ENCODE results near the gene ZNRD2.

The ZNRD2 gene

DNA sequence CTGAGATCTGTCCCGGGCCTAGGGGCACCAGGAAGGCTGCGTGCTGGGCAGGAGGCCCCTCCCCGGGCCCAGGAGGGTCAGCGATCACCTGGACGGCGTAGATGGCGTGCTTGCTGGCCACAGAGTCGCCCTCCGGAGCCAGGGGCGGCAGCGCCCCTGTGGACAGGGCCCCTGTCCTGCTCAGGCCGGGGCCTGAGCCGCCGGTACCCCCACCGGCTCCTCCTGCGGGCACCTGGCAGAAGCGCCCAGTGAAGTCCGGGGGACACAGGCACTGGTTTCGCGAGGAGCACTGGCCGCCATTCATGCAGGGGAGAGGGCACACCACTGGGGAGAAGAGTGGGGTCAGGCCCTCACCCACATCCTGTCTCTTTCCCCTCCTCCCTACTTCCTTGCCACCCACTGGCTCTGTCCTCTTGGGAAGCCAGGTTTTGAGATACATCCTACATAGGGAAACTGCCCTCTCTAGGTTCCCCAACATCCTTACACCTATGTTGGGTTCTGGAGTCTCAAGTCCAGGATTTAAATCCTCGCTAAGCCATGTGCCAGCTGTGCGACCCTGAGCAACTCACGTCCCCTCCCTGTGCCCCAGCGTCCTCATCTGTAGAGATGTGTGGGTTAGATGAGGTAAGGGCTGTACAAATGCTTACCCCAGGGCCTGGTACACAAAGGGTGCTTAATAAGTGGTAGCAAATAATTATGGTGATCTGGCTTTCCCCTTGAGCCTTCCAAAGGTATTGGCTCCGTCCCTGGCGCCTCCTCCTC is 16.0 kb upstream of the ZNRD2 start:
- TF ChIP-seq CTCF (IDR thresholded peaks at IDR 0.05; ENCODE audit: insufficient read depth, low read depth, low read length, missing control alignments) = no peak
- no peak overlapping the region for H3K4me3 ChIP-seq (ENCODE audit: low read depth, low read length)
- no peak for DNase-seq (ENCODE audit: low read depth)

- no peak for DNase-seq (ENCODE audit: low read depth)
- no peak overlapping the region for H3K4me3 ChIP-seq (ENCODE audit: low read depth, low read length)
- no peak for TF ChIP-seq CTCF (IDR thresholded peaks at IDR 0.05; ENCODE audit: insufficient read depth, low read depth, low read length, missing control alignments)
These were observed 15.3 kb upstream of the ZNRD2 start for GRCh38 chr11:65554842-65555430.

DNA sequence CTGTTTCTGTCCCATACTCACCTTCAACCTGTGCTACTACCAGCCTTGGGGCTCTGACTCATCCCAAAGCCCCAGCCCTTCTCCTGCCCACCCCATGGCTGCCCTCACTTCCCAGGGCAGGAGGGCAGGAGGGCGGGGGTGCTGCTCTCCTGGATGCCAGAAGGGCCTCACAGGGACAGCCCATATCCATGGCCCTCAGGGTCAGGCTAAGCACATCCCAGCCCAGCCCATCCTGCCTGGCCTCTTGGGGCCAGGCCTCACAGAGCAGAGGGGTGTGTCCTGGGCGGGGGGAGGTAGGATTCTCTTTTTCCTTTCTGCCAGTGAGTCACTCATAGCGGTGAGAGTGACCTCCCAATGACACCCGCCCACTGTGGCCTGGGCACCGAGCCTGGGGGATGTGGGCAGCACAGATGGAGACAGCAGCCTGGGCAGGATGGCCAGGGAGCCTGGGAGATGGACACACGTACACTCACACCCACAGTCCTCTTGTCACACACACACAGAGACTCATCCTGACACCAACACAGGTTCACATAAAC is 14.5 kb upstream of the ZNRD2 start:
- DNase-seq (ENCODE audit: low read depth) = no peak
- H3K4me3 ChIP-seq (ENCODE audit: low read depth, low read length) = no peak overlapping the region
- TF ChIP-seq CTCF (IDR thresholded peaks at IDR 0.05; ENCODE audit: insufficient read depth, low read depth, low read length, missing control alignments) = no peak

DNA sequence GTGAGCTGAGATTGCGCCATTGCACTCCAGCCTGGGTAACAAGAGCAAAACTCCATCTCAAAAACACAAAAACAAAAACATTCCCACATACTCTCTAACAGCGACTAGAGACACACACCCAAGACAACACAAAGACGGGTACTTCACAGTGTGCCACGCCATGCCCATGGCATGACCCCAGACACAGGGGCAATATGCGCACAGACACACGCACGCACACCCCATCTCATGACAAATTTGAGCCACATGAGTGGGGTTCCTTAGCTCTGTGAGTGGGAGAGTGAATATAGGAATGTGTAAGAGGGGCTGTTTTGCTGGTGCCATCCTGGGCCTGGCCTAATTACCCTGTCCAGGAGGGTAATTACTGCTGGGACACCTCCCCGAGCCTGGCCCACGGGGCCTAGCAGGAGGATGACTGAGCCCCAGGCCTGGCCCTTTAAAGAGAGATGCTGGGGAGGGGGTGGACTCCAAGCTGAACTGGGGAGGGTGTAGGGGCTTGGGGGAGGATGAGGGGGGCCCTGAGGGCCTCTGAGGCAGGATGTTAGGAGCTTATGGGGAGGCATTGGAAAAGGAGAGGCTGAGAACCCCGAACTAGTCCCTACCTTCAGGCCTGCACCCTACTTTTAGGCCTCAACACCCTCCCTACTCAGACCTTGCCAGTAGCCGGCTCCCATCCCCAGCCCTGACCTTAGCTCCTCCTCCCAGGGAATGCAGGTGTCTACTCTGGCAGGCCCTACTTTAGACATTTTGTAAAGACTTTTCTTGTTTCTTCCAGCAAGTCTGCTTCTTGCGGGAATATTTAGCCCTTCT is 13.6 kb upstream of the ZNRD2 start:
- TF ChIP-seq CTCF (IDR thresholded peaks at IDR 0.05; ENCODE audit: insufficient read depth, low read depth, low read length, missing control alignments) = no peak
- DNase-seq (ENCODE audit: low read depth) = no peak
- H3K4me3 ChIP-seq (ENCODE audit: low read depth, low read length) = no peak overlapping the region

GRCh38 chr11:65557280-65558001 is 12.8 kb upstream of the ZNRD2 start:
- no peak for TF ChIP-seq CTCF (IDR thresholded peaks at IDR 0.05; ENCODE audit: insufficient read depth, low read depth, low read length, missing control alignments)
- no peak overlapping the region for H3K4me3 ChIP-seq (ENCODE audit: low read depth, low read length)
- no peak for DNase-seq (ENCODE audit: low read depth)

Data from GM12865 (cell line).